Progenitor cell of endocrine pancreas (in vitro differentiated cells): ENCODE results near the gene MAD1L1. TPM values are rescaled to one million over a fixed set of nuclear protein-coding genes. Genes with fewer than 3 reads are reported as not detected.

Experiments used
- DNase-seq: peaks from one replicate; pipeline ENCODE4 v3.0.0; 2021; ENCODE audit warnings: low spot score; ENCODE audit not compliant: unreplicated experiment
- H3K27ac Mint-ChIP-seq: 2 replicates; pipeline ENCODE4 v1.8.0; 2021; ENCODE audit warnings: mild to moderate bottlenecking, moderate library complexity, mixed read lengths
- H3K27me3 Mint-ChIP-seq: 2 replicates; pipeline ENCODE4 v1.8.0; 2021; ENCODE audit warnings: mixed read lengths
- H3K36me3 Mint-ChIP-seq: 2 replicates; pipeline ENCODE4 v1.8.0; 2022; ENCODE audit warnings: mixed read lengths; ENCODE audit not compliant: insufficient read depth
- H3K4me1 Mint-ChIP-seq: 2 replicates; pipeline ENCODE4 v1.8.0; 2021; ENCODE audit warnings: low read depth, mixed read lengths
- H3K4me3 Mint-ChIP-seq: 2 replicates; pipeline ENCODE4 v1.8.0; 2021; ENCODE audit warnings: low read depth, mild to moderate bottlenecking, moderate library complexity, mixed read lengths
- H3K9me3 Mint-ChIP-seq: 2 replicates; pipeline ENCODE4 v1.8.0; 2021; ENCODE audit warnings: low read depth, mixed read lengths
- CTCF ChIP-seq: fragments of 200-600 bp; sonication (generic); IDR thresholded peaks from one replicate; pipeline ENCODE4 v1.5.0; 2021; ENCODE audit warnings: antibody characterized with exemption, mild to moderate bottlenecking; ENCODE audit not compliant: unreplicated experiment
- total RNA-seq: library from RNA; stranded (reverse); gene quantifications from 2 replicates; pipeline ENCODE4 v1.2.1, GENCODE V29; 2021

Gene MAD1L1
- total RNA-seq, 1 donor from 2014 or later, result 49.8 TPM

DNA sequence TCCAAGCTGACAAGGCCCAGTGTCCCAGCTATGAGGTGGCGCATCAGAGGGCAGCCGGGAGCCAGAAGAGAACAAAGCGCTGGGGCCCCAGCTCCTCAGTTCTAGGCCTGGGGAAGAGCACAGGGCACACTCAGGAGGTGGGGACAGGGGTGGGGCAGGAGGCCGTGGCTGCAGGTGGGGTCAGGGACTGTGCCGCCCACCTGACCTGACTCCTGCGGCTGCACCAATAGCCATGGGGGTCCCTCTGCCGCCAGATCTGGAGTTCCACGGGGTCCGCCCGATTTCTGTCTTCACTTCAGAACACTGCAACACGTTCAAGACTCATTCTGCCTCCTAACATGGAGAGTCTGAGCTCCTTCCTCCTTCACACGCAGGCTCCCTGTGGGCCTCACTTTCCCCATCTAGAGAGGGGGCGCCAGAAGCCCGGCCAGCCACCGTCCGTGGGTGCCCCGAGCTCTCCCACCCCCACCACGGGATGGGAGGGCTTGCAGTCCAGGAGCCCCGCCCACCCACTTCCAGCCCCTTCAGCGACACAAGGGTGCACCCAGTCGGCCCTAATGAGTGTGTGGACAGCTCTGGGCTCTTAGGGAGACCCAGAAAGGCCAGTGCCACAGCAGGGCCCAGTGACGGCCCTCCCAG is 278.3 kb downstream of the MAD1L1 start:
- Mint-ChIP-seq H3K27me3 (no peaks in the 10 kb centered on the region), H3K9me3 (no peaks in the 10 kb centered on the region), H3K27ac (no peak overlapping the region), H3K4me3 (no peak overlapping the region), H3K4me1 (peaks cover 2% of the 10 kb centered on the region), H3K36me3 (peaks cover 1% of the 10 kb centered on the region)
- no peak for DNase-seq
- no peak for TF ChIP-seq CTCF

- DNase-seq, result no peak
- Mint-ChIP-seq H3K9me3 (no peaks in the 10 kb centered on the region), H3K27ac (no peak overlapping the region), H3K36me3 (peaks cover 1% of the 10 kb centered on the region), H3K4me1 (peaks cover 2% of the 10 kb centered on the region), H3K27me3 (no peaks in the 10 kb centered on the region), H3K4me3 (no peak overlapping the region)
- no peak for TF ChIP-seq CTCF
These were observed 279.2 kb downstream of the MAD1L1 start for GRCh38 chr7:1953199-1954190.

GRCh38 chr7:1952781-1953180 is 280.0 kb downstream of the MAD1L1 start:
- no peak for DNase-seq
- Mint-ChIP-seq H3K36me3 (peaks cover 1% of the 10 kb centered on the region), H3K9me3 (no peaks in the 10 kb centered on the region), H3K27ac (no peak overlapping the region), H3K4me1 (peaks cover 2% of the 10 kb centered on the region), H3K27me3 (no peaks in the 10 kb centered on the region), H3K4me3 (no peak overlapping the region)
- no peak for TF ChIP-seq CTCF

DNA sequence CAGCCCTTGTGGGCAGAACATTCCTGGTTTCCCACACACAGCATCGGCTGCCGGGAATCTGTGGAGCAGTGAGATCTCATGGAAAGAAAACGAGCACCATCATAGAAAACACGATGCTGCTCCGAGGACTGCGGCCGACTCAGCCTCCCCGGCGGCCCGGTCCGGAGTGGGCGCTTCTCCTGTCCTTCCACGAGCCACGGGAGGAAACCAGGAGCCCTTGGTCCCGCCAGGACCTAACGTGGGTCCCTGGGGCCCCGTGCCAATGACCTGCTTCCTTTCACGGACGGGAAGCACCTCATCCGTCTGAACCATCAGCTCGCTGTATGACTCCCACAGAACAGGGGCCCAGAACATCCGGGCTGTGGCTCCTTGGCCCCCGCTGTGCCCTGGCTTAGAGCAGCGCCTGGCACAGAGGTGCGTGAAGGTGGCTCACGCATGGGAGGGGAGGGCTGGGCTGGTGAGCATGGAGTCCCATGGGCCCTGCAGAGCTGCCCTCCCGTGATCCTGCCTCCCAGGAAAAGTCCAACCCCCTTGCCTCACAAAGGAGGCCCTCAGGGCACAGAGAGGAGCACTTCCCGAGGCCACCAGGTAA is 280.5 kb downstream of the MAD1L1 start:
- Mint-ChIP-seq H3K4me1 (peaks cover 2% of the 10 kb centered on the region), H3K27ac (no peak overlapping the region), H3K36me3 (no peaks in the 10 kb centered on the region), H3K4me3 (no peak overlapping the region), H3K9me3 (no peaks in the 10 kb centered on the region), H3K27me3 (no peaks in the 10 kb centered on the region)
- DNase-seq, result no peak
- no peak for TF ChIP-seq CTCF

DNA sequence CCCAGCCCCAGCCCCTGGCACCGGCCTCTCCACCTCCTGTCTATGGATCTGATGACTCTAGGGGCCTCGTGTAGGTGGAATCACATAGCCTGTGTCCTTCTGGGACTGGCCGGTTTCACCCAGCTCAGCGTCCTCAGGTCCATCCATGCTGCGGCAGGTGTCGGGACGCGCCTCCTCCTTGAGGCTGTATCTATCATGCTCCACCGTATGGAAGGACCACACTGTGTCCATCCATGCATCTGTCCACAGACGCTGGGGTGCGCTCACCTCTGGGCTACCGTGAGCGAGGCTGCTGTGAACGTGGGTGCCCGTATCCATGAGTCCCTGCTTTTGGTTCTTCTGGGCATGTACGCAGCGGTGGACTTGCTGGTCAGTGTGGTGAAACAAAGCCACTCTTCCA is 281.1 kb downstream of the MAD1L1 start:
- no peak for DNase-seq
- H3K9me3 Mint-ChIP-seq, result no peaks in the 10 kb centered on the region
- no peaks in the 10 kb centered on the region for H3K36me3 Mint-ChIP-seq
- H3K27me3 Mint-ChIP-seq, result no peaks in the 10 kb centered on the region
- TF ChIP-seq CTCF, result no peak
- no peak overlapping the region for H3K27ac Mint-ChIP-seq
- peaks cover 3% of the 10 kb centered on the region for H3K4me1 Mint-ChIP-seq
- H3K4me3 Mint-ChIP-seq, result no peak overlapping the region
